HEK293T (cell line): ENCODE measurements around the gene MITF.

Source experiments
- CTCF ChIA-PET: fragments of 350-600 bp; formaldehyde crosslinking; extraction: SDS; loops from one replicate; lab custom pipeline; 2021; ENCODE audit warnings: antibody characterized with exemption, inconsistent platforms; lab: Yijun Ruan, JAX
- POLR2A ChIA-PET: fragments of 350-600 bp; formaldehyde crosslinking; extraction: SDS; loops from one replicate; lab custom pipeline; 2020; ENCODE audit warnings: antibody characterized with exemption, inconsistent platforms; lab: Yijun Ruan, JAX
- DNase-seq: peaks from one replicate; pipeline ENCODE4 v3.0.0; 2012; ENCODE audit warnings: mixed read lengths; ENCODE audit errors: extremely low spot score
- ARNT ChIP-seq: fragments of 450-650 bp; IDR thresholded peaks from 2 replicates; pipeline ENCODE4 v1.6.1; 2017; ENCODE audit warnings: mild to moderate bottlenecking
- BHLHE40 ChIP-seq: fragments of 450-650 bp; IDR thresholded peaks from 2 replicates; pipeline ENCODE4 v1.6.1; 2016; ENCODE audit warnings: mild to moderate bottlenecking, moderate library complexity, borderline replicate concordance
- CTBP1 ChIP-seq: fragments of 450-650 bp; IDR thresholded peaks from 2 replicates; pipeline ENCODE4 v1.6.1; 2016; ENCODE audit warnings: borderline replicate concordance
- ELF4 ChIP-seq: fragments of 450-650 bp; IDR thresholded peaks from 2 replicates; pipeline ENCODE4 v1.6.1; 2017; ENCODE audit warnings: antibody characterized with exemption
- FOXA1 ChIP-seq: fragments of 450-650 bp; IDR thresholded peaks from 2 replicates; pipeline ENCODE4 v1.6.1; 2016; ENCODE audit warnings: mild to moderate bottlenecking
- FOXK2 ChIP-seq: fragments of 450-650 bp; IDR thresholded peaks from 2 replicates; pipeline ENCODE4 v1.6.1; 2016; ENCODE audit warnings: mild to moderate bottlenecking
- FOXM1 ChIP-seq: fragments of 450-650 bp; IDR thresholded peaks from 2 replicates; pipeline ENCODE4 v1.6.1; 2017; ENCODE audit warnings: mild to moderate bottlenecking, borderline replicate concordance
- HDGF ChIP-seq: fragments of 450-650 bp; IDR thresholded peaks from 2 replicates; pipeline ENCODE4 v1.6.1; 2017; ENCODE audit warnings: antibody characterized with exemption, borderline replicate concordance
- L3MBTL2 ChIP-seq: fragments of 450-650 bp; conservative IDR thresholded peaks from 2 replicates; pipeline ENCODE4 v1.6.1; 2016; ENCODE audit warnings: mild to moderate bottlenecking
- LEF1 ChIP-seq: fragments of 450-650 bp; IDR thresholded peaks from 2 replicates; pipeline ENCODE4 v1.6.1; 2017; ENCODE audit warnings: mild to moderate bottlenecking, borderline replicate concordance
- NFRKB ChIP-seq: fragments of 450-650 bp; IDR thresholded peaks from 2 replicates; pipeline ENCODE4 v1.6.1; 2016; ENCODE audit warnings: mild to moderate bottlenecking, moderate library complexity
- PKNOX1 ChIP-seq: fragments of 450-650 bp; IDR thresholded peaks from 2 replicates; pipeline ENCODE4 v1.6.1; 2016
- SP1 ChIP-seq: fragments of 450-650 bp; IDR thresholded peaks from 2 replicates; pipeline ENCODE4 v1.6.1; 2017
- SUZ12 ChIP-seq: fragments of 450-650 bp; IDR thresholded peaks from 2 replicates; pipeline ENCODE4 v1.6.1; 2016; ENCODE audit warnings: mild to moderate bottlenecking
- TARDBP ChIP-seq: fragments of 450-650 bp; IDR thresholded peaks from 2 replicates; pipeline ENCODE4 v1.6.1; 2016
- ZNF384 ChIP-seq: fragments of 450-650 bp; IDR thresholded peaks from 2 replicates; pipeline ENCODE4 v1.6.1; 2016

The MITF gene

GRCh38 chr3:69985266-69985665 lies 246.0 kb downstream of the MITF start:
- ChIA-PET CTCF (no interaction called here), POLR2A (no interaction called here)
- TF ChIP-seq ELF4: no peak
- no peak for TF ChIP-seq SP1
- TF ChIP-seq HDGF: no peak
- no peak for TF ChIP-seq SUZ12
- no peak for TF ChIP-seq ZNF384
- no peak for TF ChIP-seq L3MBTL2
- no peak for TF ChIP-seq FOXA1
- TF ChIP-seq ARNT: no peak
- TF ChIP-seq TARDBP: no peak
- no peak for TF ChIP-seq LEF1
- TF ChIP-seq FOXK2: no peak
- no peak for TF ChIP-seq PKNOX1
- TF ChIP-seq NFRKB: no peak
- DNase-seq: no peak

GRCh38 chr3:69986419-69986818 lies 247.2 kb downstream of the MITF start:
- ChIA-PET POLR2A (no interaction called here), CTCF (no interaction called here)
- TF ChIP-seq CTBP1 (no peak), TARDBP (no peak), L3MBTL2 (no peak), FOXA1 (no peak), ZNF384 (no peak), SP1 (no peak), ARNT (no peak), BHLHE40 (no peak), LEF1 (no peak), HDGF (no peak), FOXK2 (no peak), ELF4 (no peak), PKNOX1 (no peak)
- no peak for DNase-seq

GRCh38 chr3:69987833-69988232 lies 248.6 kb downstream of the MITF start:
- CTCF ChIA-PET: no interaction called here
- TF ChIP-seq ZNF384 (no peak), FOXM1 (no peak), HDGF (no peak), SP1 (no peak), PKNOX1 (no peak), ELF4 (no peak), L3MBTL2 (no peak), LEF1 (no peak), TARDBP (no peak), NFRKB (no peak), CTBP1 (no peak), SUZ12 (no peak), ARNT (no peak), BHLHE40 (no peak), FOXK2 (no peak), FOXA1 (no peak)
- DNase-seq: no peak
- POLR2A ChIA-PET: no interaction called here

GRCh38 chr3:69993757-69994156 lies 254.5 kb downstream of the MITF start:
- TF ChIP-seq ZNF384 (no peak), TARDBP (no peak), CTBP1 (no peak), ELF4 (no peak), BHLHE40 (no peak), FOXK2 (no peak), PKNOX1 (no peak), NFRKB (no peak), FOXA1 (no peak), L3MBTL2 (no peak), FOXM1 (no peak), LEF1 (no peak), HDGF (no peak), SUZ12 (no peak), SP1 (no peak), ARNT (no peak)

GRCh38 chr3:69994919-69995318 lies 255.7 kb downstream of the MITF start:
- CTCF ChIA-PET: no interaction called here

More at GRCh38 chr3:69993757-69994156, 254.5 kb downstream of the MITF start:
- ChIA-PET POLR2A (no interaction called here), CTCF (no interaction called here)
- no peak for DNase-seq

More at GRCh38 chr3:69994919-69995318, 255.7 kb downstream of the MITF start:
- no peak for TF ChIP-seq L3MBTL2
- no peak for TF ChIP-seq LEF1
- TF ChIP-seq FOXA1: no peak
- TF ChIP-seq NFRKB: no peak
- no peak for TF ChIP-seq BHLHE40
- no peak for TF ChIP-seq TARDBP
- TF ChIP-seq SUZ12: no peak
- no peak for TF ChIP-seq PKNOX1
- TF ChIP-seq HDGF: no peak
- no peak for TF ChIP-seq ARNT
- TF ChIP-seq ELF4: no peak
- TF ChIP-seq FOXK2: no peak
- no peak for TF ChIP-seq SP1
- no peak for TF ChIP-seq CTBP1
- TF ChIP-seq FOXM1: no peak
- TF ChIP-seq ZNF384: no peak
- no peak for DNase-seq
- POLR2A ChIA-PET: no interaction called here
